BLaER1 treated with 17β-estradiol and CSF1 and Interleukin-3, amounts not matched to agents 10 nM and 100 nM (cell line): ENCODE measurements around the gene TPBGL.

Source experiments
- H3K27ac ChIP-seq, 11 experiments: shearing (Covaris generic); formaldehyde crosslinking; 2 replicates each; pipeline ENCODE4 v1.8.1; 2022
- H3K27me3 ChIP-seq, 11 experiments: shearing (Covaris generic); formaldehyde crosslinking; 2 replicates each; pipeline ENCODE4 v1.8.1; 2022
- H3K36me3 ChIP-seq, 11 experiments: shearing (Covaris generic); formaldehyde crosslinking; 2 replicates each; pipeline ENCODE4 v1.8.1; 2022
- H3K4me1 ChIP-seq, 10 experiments: shearing (Covaris generic); formaldehyde crosslinking; 2 replicates each; pipeline ENCODE4 v1.8.1; 2022
- H3K4me2 ChIP-seq, 11 experiments: shearing (Covaris generic); formaldehyde crosslinking; 2 replicates each; pipeline ENCODE4 v1.8.1; 2022
- H3K4me3 ChIP-seq, 10 experiments: shearing (Covaris generic); formaldehyde crosslinking; 2 replicates each; pipeline ENCODE4 v1.8.1; 2022
- H3K9ac ChIP-seq, 11 experiments: shearing (Covaris generic); formaldehyde crosslinking; 2 replicates each; pipeline ENCODE4 v1.8.1; 2022
- H3K9me3 ChIP-seq, 11 experiments: shearing (Covaris generic); formaldehyde crosslinking; replicated peaks in 1 of 11; 2 replicates each; pipeline ENCODE4 v1.8.1; 2022
- H4K20me1 ChIP-seq, 11 experiments: shearing (Covaris generic); formaldehyde crosslinking; 2 replicates each; pipeline ENCODE4 v1.8.1; 2022
- Cebpa-rat ChIP-seq, 11 experiments: shearing (Covaris generic); IDR thresholded peaks; 2 replicates each; pipeline ENCODE4 v1.8.1; 2022

The TPBGL gene

DNA sequence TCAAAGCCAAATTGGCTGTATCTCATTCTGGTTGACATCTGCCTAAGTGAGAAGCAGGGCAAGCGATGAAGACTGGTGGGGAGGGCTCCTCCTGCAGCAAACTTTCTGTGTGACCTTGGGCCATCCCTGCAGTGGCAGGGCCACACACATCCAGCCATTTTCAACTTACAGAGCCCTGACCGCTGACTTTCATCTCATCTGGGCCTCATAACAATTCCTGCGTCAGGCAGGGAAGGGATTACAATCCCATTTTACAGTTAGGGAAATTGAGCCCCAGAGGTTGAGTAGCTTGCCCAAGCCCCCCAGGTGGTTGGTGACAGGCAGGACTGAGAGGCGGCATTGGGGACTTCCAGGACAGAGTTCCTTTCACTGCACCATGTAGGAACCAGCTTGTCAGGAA lies 21.9 kb downstream of the TPBGL start:
- H3K9me3 ChIP-seq = no peaks in the 10 kb centered on the region
- peaks cover 6 to 26% (median 17%) of the 10 kb centered on the region in 11 experiments; a peak in 17 of 22 replicates for H3K36me3 ChIP-seq
- H3K27me3 ChIP-seq = no peaks in the 10 kb centered on the region
- H3K27ac ChIP-seq = peak overlapping the region in 6 of 11 experiments; percentile 18 to 90 (median 81); a peak in 10 of 22 replicates
- no peak for TF ChIP-seq Cebpa-rat (IDR thresholded peaks at IDR 0.05)
- H3K4me2 ChIP-seq = peak overlapping the region in 7 of 11 experiments; percentile 65 to 96 (median 88); a peak in 11 of 22 replicates
- peaks cover 56 to 72% (median 66%) of the 10 kb centered on the region in 10 experiments for H3K4me1 ChIP-seq
- H4K20me1 ChIP-seq = peaks cover 0 to 61% (median 0%) of the 10 kb centered on the region in 11 experiments; a peak in 5 of 22 replicates
- H3K4me3 ChIP-seq = no peak overlapping the region
- H3K9ac ChIP-seq = peak overlapping the region in 2 of 11 experiments; percentile 6 to 37; a peak in 2 of 22 replicates

DNA sequence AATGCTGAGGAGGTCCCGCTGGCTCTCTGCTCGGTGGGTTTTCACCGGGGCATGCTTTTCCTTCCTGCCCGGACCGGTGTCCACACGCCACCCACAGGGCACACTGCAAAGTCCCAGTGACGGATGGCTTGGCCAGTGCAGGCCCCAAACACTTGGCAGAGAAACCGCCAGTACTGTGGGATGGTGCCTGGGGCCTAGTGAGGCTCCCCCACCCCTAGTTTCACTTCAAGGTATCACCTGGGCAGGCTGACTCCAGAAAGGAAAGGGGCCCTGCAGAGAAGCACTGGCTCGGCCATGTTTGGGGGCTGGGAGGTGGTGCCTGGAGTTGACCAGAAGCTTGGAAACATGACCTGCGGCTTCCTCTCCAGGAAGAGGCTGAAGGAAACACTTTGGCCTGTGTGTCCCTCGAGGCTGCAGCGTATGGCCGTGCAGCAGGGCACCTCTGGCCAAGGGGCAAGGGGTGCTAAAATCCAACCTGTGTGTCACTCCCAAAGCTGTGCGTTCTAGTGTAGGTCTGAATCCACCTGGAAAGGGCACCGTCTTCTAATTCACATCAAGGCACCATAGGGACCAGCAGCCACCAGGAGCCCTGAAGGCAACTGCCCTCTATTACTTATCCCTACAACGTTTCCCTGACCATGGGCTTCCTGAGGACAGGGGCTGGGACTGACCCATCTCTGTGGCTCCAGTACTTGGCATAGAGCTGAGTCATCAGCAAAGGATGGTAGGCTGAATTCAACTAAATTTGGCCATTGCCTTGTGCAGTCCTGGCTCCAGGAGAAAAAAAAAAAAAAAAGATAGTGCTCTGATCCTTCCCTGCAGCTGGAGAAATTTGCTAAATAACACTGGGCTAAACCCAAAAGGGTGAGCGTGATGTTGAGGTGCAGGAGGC lies 22.6 kb downstream of the TPBGL start:
- Histone ChIP-seq H4K20me1 (peaks cover 0 to 61% (median 0%) of the 10 kb centered on the region in 11 experiments; a peak in 5 of 22 replicates), H3K27me3 (no peaks in the 10 kb centered on the region), H3K4me2 (peak overlapping the region; percentile 65 to 96 (median 88); a peak in 21 of 22 replicates), H3K27ac (peak overlapping the region in 8 of 11 experiments; percentile 15 to 90 (median 72); a peak in 14 of 22 replicates), H3K9ac (peak overlapping the region in 4 of 11 experiments; percentile 8 to 77 (median 48); a peak in 4 of 22 replicates), H3K9me3 (no peaks in the 10 kb centered on the region), H3K4me1 (peaks cover 56 to 78% (median 66%) of the 10 kb centered on the region in 10 experiments), H3K36me3 (peaks cover 7 to 32% (median 23%) of the 10 kb centered on the region in 11 experiments; a peak in 18 of 22 replicates), H3K4me3 (no peak overlapping the region)
- no peak for TF ChIP-seq Cebpa-rat (IDR thresholded peaks at IDR 0.05)

DNA sequence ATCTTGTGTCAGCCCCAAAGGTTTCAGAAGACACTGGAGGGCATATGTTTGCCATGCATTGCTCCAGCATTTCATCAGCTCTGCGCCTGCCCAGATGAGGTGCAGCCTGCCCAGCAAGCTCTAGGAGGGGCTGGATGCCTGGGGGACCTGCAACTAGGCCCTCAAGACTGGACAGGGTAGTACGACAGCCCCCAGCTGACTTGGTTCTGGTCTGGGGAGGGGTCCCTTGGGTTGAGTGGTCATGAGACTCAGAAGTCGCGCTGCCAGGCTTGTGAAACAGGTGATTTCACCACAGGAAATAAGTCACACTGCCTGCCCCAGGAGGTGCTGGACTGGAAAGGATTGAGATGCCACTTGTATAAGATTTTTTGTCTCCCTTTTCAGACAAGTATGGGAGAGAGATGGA lies 23.4 kb downstream of the TPBGL start:
- peak overlapping the region in 9 of 11 experiments; percentile 22 to 90 (median 65); a peak in 17 of 22 replicates for H3K27ac ChIP-seq
- peaks cover 14 to 39% (median 31%) of the 10 kb centered on the region in 11 experiments; a peak in 19 of 22 replicates for H3K36me3 ChIP-seq
- H3K4me2 ChIP-seq = peak overlapping the region; percentile 65 to 96 (median 88)
- H3K9ac ChIP-seq = peak overlapping the region in 8 of 11 experiments; percentile 29 to 77 (median 60); a peak in 12 of 22 replicates
- no peaks in the 10 kb centered on the region for H3K9me3 ChIP-seq
- H3K27me3 ChIP-seq = no peaks in the 10 kb centered on the region
- H3K4me3 ChIP-seq = peak overlapping the region in 1 of 10 experiments; percentile 16; a peak in 1 of 20 replicates
- H4K20me1 ChIP-seq = peaks cover 0 to 68% (median 0%) of the 10 kb centered on the region in 11 experiments; a peak in 6 of 22 replicates
- H3K4me1 ChIP-seq = peaks cover 56 to 85% (median 66%) of the 10 kb centered on the region in 10 experiments
- peak in 2 of 11 experiments; percentile 30 to 58; a peak in 1 of 22 replicates for TF ChIP-seq Cebpa-rat (IDR thresholded peaks at IDR 0.05)

DNA sequence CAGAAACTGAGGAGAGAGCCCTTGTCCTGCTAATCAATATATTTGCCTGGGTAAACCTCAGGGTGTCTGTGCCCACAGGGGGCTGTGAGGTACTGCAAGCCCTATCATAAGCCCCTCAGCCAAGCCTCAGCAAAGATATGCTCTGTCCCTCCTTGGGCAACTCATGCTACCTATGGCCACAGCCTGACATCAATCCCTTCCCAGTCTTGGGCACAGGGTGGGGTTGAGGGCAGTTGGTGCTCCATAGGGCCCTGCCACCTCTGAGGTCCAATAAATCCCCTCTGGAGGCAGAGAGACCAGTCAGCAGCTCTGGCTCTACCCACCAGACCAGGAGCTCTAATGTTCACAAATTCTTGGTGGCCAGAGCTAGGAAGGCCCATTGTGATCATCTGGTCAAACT lies 23.8 kb downstream of the TPBGL start:
- H3K27me3 ChIP-seq = no peaks in the 10 kb centered on the region
- peak overlapping the region in 8 of 11 experiments; percentile 29 to 77 (median 60); a peak in 13 of 22 replicates for H3K9ac ChIP-seq

DNA sequence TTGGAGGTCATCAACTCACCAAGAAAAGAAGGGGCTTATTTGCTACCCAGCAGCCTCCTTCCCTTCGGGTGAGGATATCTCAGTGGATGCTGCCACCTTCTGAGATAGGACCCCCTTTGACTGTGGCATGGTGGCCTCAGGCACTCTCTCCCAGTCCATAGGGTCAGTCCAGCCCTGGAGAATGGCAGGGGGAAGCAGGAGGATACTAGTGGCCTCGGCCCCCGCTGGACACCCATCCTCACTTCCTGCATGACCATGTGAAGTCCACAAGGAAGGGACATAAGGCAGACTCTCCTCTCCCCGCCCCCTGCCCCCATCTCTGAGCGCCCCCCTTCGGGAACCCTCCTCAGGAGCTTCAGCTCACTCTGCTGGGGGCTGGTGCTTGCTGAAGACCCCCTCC lies 24.4 kb downstream of the TPBGL start:
- Histone ChIP-seq H3K9ac (peak overlapping the region in 3 of 11 experiments; percentile 67 to 77 (median 69); a peak in 5 of 22 replicates), H3K36me3 (peaks cover 24 to 50% (median 41%) of the 10 kb centered on the region in 11 experiments; a peak in 21 of 22 replicates), H3K27ac (peak overlapping the region in 8 of 11 experiments; percentile 62 to 90 (median 72); a peak in 17 of 22 replicates), H3K4me1 (peaks cover 56 to 91% (median 66%) of the 10 kb centered on the region in 10 experiments), H3K27me3 (no peaks in the 10 kb centered on the region), H3K4me2 (peak overlapping the region; percentile 65 to 96 (median 88)), H4K20me1 (peaks cover 0 to 78% (median 0%) of the 10 kb centered on the region in 11 experiments; a peak in 6 of 22 replicates), H3K4me3 (no peak overlapping the region), H3K9me3 (no peaks in the 10 kb centered on the region)
- no peak for TF ChIP-seq Cebpa-rat (IDR thresholded peaks at IDR 0.05)

More for the DNA sequence above, 23.8 kb downstream of the TPBGL start:
- Histone ChIP-seq H3K36me3 (peaks cover 18 to 43% (median 35%) of the 10 kb centered on the region in 11 experiments; a peak in 20 of 22 replicates), H3K4me1 (peaks cover 56 to 89% (median 66%) of the 10 kb centered on the region in 10 experiments), H3K4me3 (peak overlapping the region in 1 of 10 experiments; percentile 16; a peak in 1 of 20 replicates), H3K27ac (peak overlapping the region in 9 of 11 experiments; percentile 22 to 90 (median 65); a peak in 17 of 22 replicates), H3K4me2 (peak overlapping the region; percentile 65 to 96 (median 88)), H3K9me3 (no peaks in the 10 kb centered on the region), H4K20me1 (peaks cover 0 to 72% (median 0%) of the 10 kb centered on the region in 11 experiments; a peak in 6 of 22 replicates)
- TF ChIP-seq Cebpa-rat (IDR thresholded peaks at IDR 0.05) = no peak

DNA sequence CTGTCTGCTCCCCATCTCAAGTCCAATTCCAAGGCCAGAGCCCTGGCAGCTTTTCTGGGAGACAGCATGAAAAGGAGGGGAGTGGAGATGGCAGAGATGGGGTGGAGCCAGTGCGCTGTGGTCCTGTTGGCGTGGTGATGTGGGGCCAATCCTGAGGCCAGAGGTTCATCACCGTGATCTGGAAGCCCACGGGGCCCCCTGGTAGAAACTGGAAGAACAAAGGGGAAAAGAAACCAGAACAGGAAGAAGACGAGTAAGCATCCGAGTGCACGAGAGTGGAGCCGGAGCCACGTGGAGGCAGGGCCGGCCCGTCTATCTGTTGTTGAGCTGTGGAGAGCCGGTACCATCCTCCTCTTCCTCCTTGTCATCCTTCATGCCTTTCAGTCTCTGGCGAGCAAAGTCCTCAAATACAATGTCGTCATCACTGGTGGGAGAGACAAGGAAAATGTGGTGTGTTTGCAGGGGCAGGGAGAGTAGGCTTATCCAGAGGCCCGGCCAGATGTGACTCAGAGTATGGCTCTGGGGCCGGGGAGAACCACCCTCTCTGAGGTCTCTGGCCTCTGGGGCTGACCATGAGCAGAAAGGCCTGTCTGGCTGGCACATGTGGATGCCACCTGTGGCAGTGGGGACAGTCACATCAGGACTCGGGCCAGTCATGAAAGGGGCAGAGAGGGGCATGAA lies 25.4 kb downstream of the TPBGL start:
- Histone ChIP-seq H3K36me3 (peaks cover 25 to 59% (median 50%) of the 10 kb centered on the region in 11 experiments), H3K27ac (peak overlapping the region in 10 of 11 experiments; percentile 30 to 90 (median 68); a peak in 20 of 22 replicates), H3K4me3 (no peak overlapping the region), H3K9ac (peak overlapping the region in 10 of 11 experiments; percentile 16 to 52 (median 36); a peak in 12 of 22 replicates), H3K27me3 (no peaks in the 10 kb centered on the region), H3K4me1 (peaks cover 48 to 81% (median 62%) of the 10 kb centered on the region in 10 experiments), H3K4me2 (peak overlapping the region; percentile 50 to 80 (median 63); a peak in 21 of 22 replicates), H4K20me1 (peaks cover 0 to 84% (median 0%) of the 10 kb centered on the region in 11 experiments; a peak in 6 of 22 replicates), H3K9me3 (no peaks in the 10 kb centered on the region)
- no peak for TF ChIP-seq Cebpa-rat (IDR thresholded peaks at IDR 0.05)

DNA sequence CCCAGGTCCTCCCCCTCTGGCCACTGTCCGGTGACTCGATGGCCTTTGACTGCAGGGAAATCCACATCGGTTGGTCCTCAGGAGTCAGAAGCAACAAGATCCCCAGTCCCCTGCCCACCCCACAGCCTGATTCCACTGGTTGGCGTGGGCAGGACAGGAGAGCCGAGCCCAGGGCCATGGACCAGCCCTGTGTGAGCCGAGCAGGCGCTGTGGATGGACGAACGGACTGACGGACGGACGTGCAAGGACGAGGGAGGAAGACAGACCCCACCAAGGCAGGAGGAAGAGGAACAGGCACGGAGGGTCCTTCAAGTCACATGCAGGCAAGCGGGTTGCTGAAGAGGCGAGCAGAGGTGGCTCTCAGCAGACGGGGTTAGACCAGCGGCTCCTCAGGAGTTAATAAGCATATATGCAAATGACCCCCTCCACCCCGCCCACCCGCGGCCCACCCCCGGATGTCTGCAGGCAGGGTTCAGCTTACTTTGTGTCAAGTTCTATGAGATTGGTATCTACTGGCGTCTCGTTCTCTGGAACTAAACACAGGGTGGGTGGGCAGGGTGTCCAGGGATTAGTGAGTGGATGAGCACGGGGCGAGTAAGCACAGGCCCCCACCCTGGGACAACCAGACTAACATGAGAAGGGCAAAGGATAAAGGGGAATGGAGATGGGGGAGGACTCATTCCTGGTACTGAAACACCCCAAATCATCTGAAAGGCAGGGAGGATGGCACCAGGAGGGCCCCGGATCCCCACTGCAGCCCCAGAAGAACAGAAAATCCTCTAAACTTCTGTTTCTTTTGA lies 26.8 kb downstream of the TPBGL start:
- H3K27ac ChIP-seq = peak overlapping the region in 3 of 11 experiments; percentile 30 to 74 (median 71); a peak in 3 of 22 replicates
- H3K9me3 ChIP-seq = no peaks in the 10 kb centered on the region
- H3K4me2 ChIP-seq = peak overlapping the region in 5 of 11 experiments; percentile 68 to 80 (median 76); a peak in 10 of 22 replicates
- no peaks in the 10 kb centered on the region for H3K27me3 ChIP-seq
- H3K36me3 ChIP-seq = peaks cover 30 to 73% (median 64%) of the 10 kb centered on the region in 11 experiments
- peaks cover 51 to 69% (median 59%) of the 10 kb centered on the region in 10 experiments for H3K4me1 ChIP-seq
- H4K20me1 ChIP-seq = peaks cover 0 to 81% (median 0%) of the 10 kb centered on the region in 11 experiments; a peak in 6 of 22 replicates
- TF ChIP-seq Cebpa-rat (IDR thresholded peaks at IDR 0.05) = no peak
- no peak overlapping the region for H3K4me3 ChIP-seq
- peak overlapping the region in 1 of 11 experiments; percentile 39; a peak in 1 of 22 replicates for H3K9ac ChIP-seq
